Panc1 (cell line): ENCODE data around the gene MIEN1. TPM values are rescaled to one million over a fixed set of nuclear protein-coding genes. Genes with fewer than 3 reads are reported as not detected.

Source experiments
- ATAC-seq: fragments of 200-7000 bp; cut with Tn5 transposase; 2 replicates; pipeline ENCODE4 v1.9.1; 2020; ENCODE audit warnings: mild to moderate bottlenecking, moderate library complexity
- BruUV-seq: library from RNA; stranded (reverse); fragments of 400-500 nt; replicated peaks from 2 replicates; lab custom pipeline; 2021; lab: Mats Ljungman, UMichigan
- CTCF ChIA-PET: fragments of 300-600 bp; sonication (Branson Sonifier 250); formaldehyde crosslinking; loops from one replicate; lab custom pipeline; 2022; ENCODE audit warnings: antibody characterized with exemption; lab: Charles Lee
- POLR2A ChIA-PET: fragments of 300-600 bp; sonication (Branson Sonifier 250); formaldehyde crosslinking; loops from one replicate; lab custom pipeline; 2022; ENCODE audit warnings: antibody characterized with exemption; lab: Charles Lee
- DNase-seq: peaks from one replicate; pipeline ENCODE4 v3.0.0-alpha.2; 2010; ENCODE audit warnings: low read depth, low spot score
- H3K27ac ChIP-seq: 2 replicates; pipeline ENCODE4 v1.5.1; 2011; ENCODE audit warnings: mild to moderate bottlenecking, low read length, inconsistent platforms
- H3K27me3 ChIP-seq: fragments of 200-500 bp; sonication (Bioruptor generic); 2 replicates; pipeline ENCODE4 v1.6.0; 2014; ENCODE audit warnings: low read length, inconsistent platforms; ENCODE audit not compliant: control insufficient read depth, insufficient read depth
- H3K36me3 ChIP-seq: fragments of 200-500 bp; sonication (Bioruptor generic); 2 replicates; pipeline ENCODE4 v1.5.1; 2014; ENCODE audit warnings: inconsistent platforms, mild to moderate bottlenecking, low read length, moderate library complexity; ENCODE audit not compliant: control insufficient read depth, insufficient read depth
- H3K4me1 ChIP-seq: 2 replicates; pipeline ENCODE4 v1.5.1; 2011; ENCODE audit warnings: inconsistent platforms, mild to moderate bottlenecking, low read length, moderate library complexity; ENCODE audit not compliant: control insufficient read depth, insufficient read depth
- H3K4me3 ChIP-seq, 2 experiments: 2 replicates each; pipeline ENCODE4 v1.5.1; 2011 to 2012; ENCODE audit warnings: low read depth in 2 of 2, low read length in 2 of 2, mild to moderate bottlenecking in 2 of 2, inconsistent platforms in 1 of 2, moderate library complexity in 1 of 2
- H3K9me3 ChIP-seq: fragments of 200-500 bp; sonication (Bioruptor generic); 2 replicates; pipeline ENCODE4 v1.5.1; 2014; ENCODE audit warnings: low read depth, mild to moderate bottlenecking, inconsistent platforms, low read length, moderate library complexity; ENCODE audit not compliant: control insufficient read depth, insufficient read depth
- CTCF ChIP-seq: fragments of 450-650 bp; IDR thresholded peaks from 2 replicates; pipeline ENCODE4 v1.5.1; 2017; ENCODE audit warnings: mild to moderate bottlenecking
- POLR2AphosphoS5 ChIP-seq: IDR thresholded peaks from 2 replicates; pipeline ENCODE4 v1.6.1; 2012; ENCODE audit warnings: mild to moderate bottlenecking, low read depth, low read length, moderate library complexity
- REST ChIP-seq, 2 experiments: IDR thresholded peaks; 2 replicates each; pipeline ENCODE4 v1.6.1; 2011 to 2012; ENCODE audit warnings: low read depth in 2 of 2, control low read depth in 1 of 2, low read length in 1 of 2, mild to moderate bottlenecking in 1 of 2, moderate library complexity in 1 of 2; ENCODE audit not compliant: insufficient read depth in 1 of 2
- SIN3A ChIP-seq: IDR thresholded peaks from 2 replicates; pipeline ENCODE4 v1.6.1; 2012; ENCODE audit warnings: low read depth, mild to moderate bottlenecking, low read length, moderate library complexity, borderline replicate concordance; ENCODE audit not compliant: insufficient read depth
- TCF7L2 ChIP-seq: IDR thresholded peaks from 2 replicates; pipeline ENCODE4 v1.6.1; 2011; ENCODE audit warnings: mild to moderate bottlenecking, low read depth, low read length, inconsistent platforms
- in situ Hi-C: cut with HindIII; loops from 2 replicates; pipeline ENCODE4 v1.10.0; 2016; ENCODE audit warnings: low sequenced_read_pairs, low pct_unique_long_range_greater_than_20kb
- intact Hi-C: fragments of 100-400 bp; cut with micrococcal nuclease; formaldehyde crosslinking; loops from one replicate; pipeline ENCODE4 v1.10.0; 2022; ENCODE audit not compliant: unreplicated experiment
- total RNA-seq: library from RNA; stranded (reverse); gene quantifications from one replicate; pipeline ENCODE4 v1.2.1, GENCODE V29; 2021; ENCODE audit not compliant: unreplicated experiment

MIEN1 gene
- total RNA-seq, 1 experiment from 2014 or later = 103 TPM

- TF ChIP-seq SIN3A = no peak
- no peak for TF ChIP-seq POLR2AphosphoS5
- no peak for TF ChIP-seq CTCF
- TF ChIP-seq TCF7L2 = no peak
- no peak for TF ChIP-seq REST (IDR thresholded peaks at IDR 0.05; ENCODE audit: insufficient read depth in 1 of 2, low read depth in 2 of 2, low read length in 1 of 2)
- Histone ChIP-seq H3K9me3 (no peaks in the 10 kb centered on the region), H3K27ac (no peak overlapping the region), H3K27me3 (no peaks in the 10 kb centered on the region; the same call in 1 of the 2 replicates), H3K36me3 (no peaks in the 10 kb centered on the region), H3K4me1 (peaks cover 9% of the 10 kb centered on the region; the same call in 1 of the 2 replicates), H3K4me3 (no peak overlapping the region)
- in situ Hi-C loops = no loop called here
- ATAC-seq (no peak), DNase-seq (no peak)
- POLR2A ChIA-PET = no interaction called here
- intact Hi-C loops = no loop called here
- CTCF ChIA-PET = interaction anchor here (0.6 kb wide), 3 partner anchors 19 to 265 kb away, joined by 3 to 9 read pairs (median 3); no protein-coding TSS in a partner anchor
- BruUV-seq = no TSS peak
These were observed 25.4 kb upstream of the MIEN1 start for GRCh38 chr17:39755554-39756379.

GRCh38 chr17:39754958-39755553 lies 24.7 kb upstream of the MIEN1 start:
- peak overlapping the region; percentile 58 to 68 for H3K4me3 ChIP-seq
- H3K27me3 ChIP-seq = no peaks in the 10 kb centered on the region; the same call in 1 of the 2 replicates
- BruUV-seq = no TSS peak
- ATAC-seq = no peak
- no peak for DNase-seq
- no peaks in the 10 kb centered on the region for H3K36me3 ChIP-seq
- in situ Hi-C loops (no loop called here), intact Hi-C loops (loop anchor here (5.0 kb wide), 1 partner anchor 128 kb away; the partner anchor contains the start of gene PPP1R1B)
- peaks cover 9% of the 10 kb centered on the region; the same call in 1 of the 2 replicates for H3K4me1 ChIP-seq
- ChIA-PET POLR2A (interaction anchor here (0.6 kb wide), 1 partner anchor 1170 kb away, joined by 3 read pairs; no protein-coding TSS in a partner anchor), CTCF (interaction anchor here (0.6 kb wide), 1 partner anchor 266 kb away, joined by 3 read pairs; no protein-coding TSS in a partner anchor)
- no peaks in the 10 kb centered on the region for H3K9me3 ChIP-seq
- H3K27ac ChIP-seq = peak overlapping the region; percentile 80
- TF ChIP-seq SIN3A = no peak
- no peak for TF ChIP-seq REST (IDR thresholded peaks at IDR 0.05; ENCODE audit: insufficient read depth in 1 of 2, low read depth in 2 of 2, low read length in 1 of 2)
- TF ChIP-seq CTCF = no peak
- TF ChIP-seq POLR2AphosphoS5 = no peak
- TF ChIP-seq TCF7L2 = no peak
